Body of pancreas (tissue), 4 donors: ENCODE results near the gene SMIM30.
"Not testable (repeated sequence)": the region's sequence is repeated elsewhere in the genome, so short reads cannot be mapped to it uniquely, and the experiment has no call there.

Experiments
- CTCF ChIP-seq, 7 experiments: fragments of 450-650 bp in 4 of 7; fragments of 200-600 bp in 3 of 7; sonication (generic) in 3 of 7; IDR thresholded peaks; one replicate each; pipeline ENCODE4 v1.5.1; 2016 to 2019; ENCODE audit warnings: antibody characterized with exemption in 7 of 7
- POLR2A ChIP-seq, 3 donors: fragments of 450-650 bp; IDR thresholded peaks; one replicate each; pipeline ENCODE4 v1.6.1; 2016; ENCODE audit warnings: antibody characterized with exemption in 3 of 3, mild to moderate bottlenecking in 2 of 3

DNA sequence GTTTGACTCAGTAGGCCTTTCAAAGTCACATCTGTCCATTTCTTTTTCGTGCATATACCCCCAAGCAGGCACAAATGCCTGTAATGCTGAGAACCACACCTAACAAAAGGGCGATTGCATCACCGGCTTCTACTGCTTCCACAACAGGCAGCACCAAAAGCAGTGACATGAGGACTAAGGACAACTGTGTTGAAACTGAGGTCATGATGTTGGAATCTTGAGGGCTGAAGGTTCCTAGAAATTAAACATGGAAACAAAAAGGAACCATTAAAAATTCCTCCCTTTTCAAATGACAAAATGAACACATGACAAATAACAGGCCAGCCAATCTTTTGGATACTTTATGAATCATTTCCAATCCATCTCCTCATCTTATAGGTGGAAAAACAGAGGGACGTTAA lies 980 bp downstream of the SMIM30 start:
- not testable (repeated sequence) for TF ChIP-seq CTCF, POLR2A (IDR thresholded peaks at IDR 0.05)
